B cell (primary cell): ENCODE data around the gene DNAJA4. TPM values are rescaled to one million over a fixed set of nuclear protein-coding genes. Genes with fewer than 3 reads are reported as not detected.

Source experiments
- ATAC-seq: fragments of 200-7000 bp; cut with Tn5 transposase; one replicate; pipeline ENCODE4 v1.10.0; 2021; ENCODE audit warnings: low read depth, mild to moderate bottlenecking, moderate number of reproducible peaks, moderate library complexity
- CTCF ChIA-PET: fragments of 350-600 bp; sonication (Branson Sonifier 250); formaldehyde crosslinking; loops from one replicate; lab custom pipeline; 2021; ENCODE audit warnings: antibody characterized with exemption, inconsistent platforms; lab: Charles Lee
- POLR2A ChIA-PET: fragments of 350-600 bp; sonication (Branson Sonifier 250); formaldehyde crosslinking; loops from one replicate; lab custom pipeline; 2021; ENCODE audit warnings: antibody characterized with exemption; lab: Charles Lee
- DNase-seq: peaks from one replicate; pipeline ENCODE4 v3.0.0; 2013
- H2AFZ ChIP-seq: 2 replicates; pipeline ENCODE4 v1.6.1; 2012; ENCODE audit warnings: mild to moderate bottlenecking, low read depth, low read length; ENCODE audit not compliant: insufficient read depth, poor library complexity, severe bottlenecking
- H3K27ac ChIP-seq, 2 donors: 1 replicate in 1 of 2; 2 replicates in 1 of 2; pipeline ENCODE4 v1.5.1; 2012 to 2013; ENCODE audit warnings: low read length in 2 of 2, mild to moderate bottlenecking in 2 of 2, moderate library complexity in 1 of 2
- H3K27me3 ChIP-seq, 4 experiments: fragments of 200-600 bp in 1 of 4; sonication (generic) in 1 of 4; replicated peaks in 1 of 4; 1 replicate in 2 of 4; 2 replicates in 2 of 4; pipeline versions ENCODE4 v1.6.1 to v1.7.0; 2013 to 2016; ENCODE audit warnings: low read length in 3 of 4, mild to moderate bottlenecking in 2 of 4, mixed read lengths in 1 of 4, moderate library complexity in 1 of 4; ENCODE audit not compliant: insufficient read depth in 4 of 4, control insufficient read depth in 3 of 4; ENCODE audit errors: control extremely low read depth in 1 of 4
- H3K36me3 ChIP-seq, 2 experiments: replicated peaks in 1 of 2; 1 replicate in 1 of 2; 2 replicates in 1 of 2; pipeline versions ENCODE4 v1.6.1 to v1.7.1; 2013; ENCODE audit warnings: low read length in 1 of 2; ENCODE audit not compliant: insufficient read depth in 2 of 2, control insufficient read depth in 1 of 2; ENCODE audit errors: control extremely low read depth in 1 of 2, extremely low read depth in 1 of 2
- H3K4me1 ChIP-seq, 2 donors: fragments of 200-600 bp in 1 of 2; sonication (generic) in 1 of 2; 1 replicate in 1 of 2; 2 replicates in 1 of 2; pipeline versions ENCODE4 v1.5.1 to v1.6.1; 2013 to 2017; ENCODE audit warnings: low read length in 2 of 2; ENCODE audit not compliant: control insufficient read depth in 2 of 2, insufficient read depth in 2 of 2
- H3K4me2 ChIP-seq: replicated peaks from 2 replicates; pipeline ENCODE3; 2012; ENCODE audit warnings: mild to moderate bottlenecking, low read depth, low read length; ENCODE audit not compliant: poor library complexity, severe bottlenecking
- H3K4me3 ChIP-seq, 5 experiments: fragments of 200-600 bp in 1 of 5; sonication (generic) in 1 of 5; 1 replicate in 3 of 5; 2 replicates in 2 of 5; pipeline versions ENCODE4 v1.5.1 to v1.7.0; 2011 to 2016; ENCODE audit warnings: low read length in 4 of 5, mild to moderate bottlenecking in 4 of 5, low read depth in 2 of 5, control low read depth in 1 of 5, moderate library complexity in 1 of 5; ENCODE audit not compliant: insufficient read depth in 1 of 5; ENCODE audit errors: control extremely low read depth in 1 of 5, extremely low read depth in 1 of 5
- H3K79me2 ChIP-seq: fragments of 200-600 bp; sonication (generic); one replicate; pipeline ENCODE4 v1.6.0; 2016; ENCODE audit warnings: low read length; ENCODE audit not compliant: control insufficient read depth, insufficient read depth
- H3K9ac ChIP-seq: fragments of 200-600 bp; sonication (generic); 2 replicates; pipeline ENCODE4 v1.6.1; 2017; ENCODE audit warnings: mild to moderate bottlenecking, low read length, moderate library complexity
- H3K9me3 ChIP-seq, 3 donors: one replicate each; pipeline versions ENCODE4 v1.6.1 to v1.7.1; 2013; ENCODE audit warnings: low read length in 2 of 3; ENCODE audit not compliant: control insufficient read depth in 2 of 3, insufficient read depth in 1 of 3; ENCODE audit errors: control extremely low read depth in 1 of 3
- H4K20me1 ChIP-seq: 2 replicates; pipeline ENCODE4 v1.6.0; 2012; ENCODE audit warnings: mild to moderate bottlenecking, low read length; ENCODE audit not compliant: insufficient read depth, control insufficient read depth, poor library complexity, severe bottlenecking
- H3K27ac Mint-ChIP-seq: one replicate; pipeline ENCODE4 v1.8.0; 2021; ENCODE audit warnings: mixed read lengths
- H3K27me3 Mint-ChIP-seq: one replicate; pipeline ENCODE4 v1.8.0; 2021; ENCODE audit warnings: mixed read lengths
- H3K4me1 Mint-ChIP-seq: one replicate; pipeline ENCODE4 v1.8.0; 2021; ENCODE audit warnings: mixed read lengths
- H3K4me3 Mint-ChIP-seq: one replicate; pipeline ENCODE4 v1.8.0; 2021; ENCODE audit warnings: mixed read lengths
- H3K9me3 Mint-ChIP-seq: one replicate; pipeline ENCODE4 v1.8.0; 2022; ENCODE audit warnings: mixed read lengths; ENCODE audit not compliant: insufficient read depth
- EZH2 ChIP-seq: IDR thresholded peaks from 2 replicates; pipeline ENCODE4 v1.6.1; 2012; ENCODE audit warnings: borderline replicate concordance, low read depth, mild to moderate bottlenecking, moderate library complexity, low read length; ENCODE audit not compliant: insufficient read depth, poor library complexity, severe bottlenecking
- WGBS: methylation state at CpG from one replicate; pipeline ENCODE4 v1.1.5; 2013; ENCODE audit warnings: missing lambda C conversion rate; ENCODE audit not compliant: insufficient coverage; 5-methylcytosine and 5-hydroxymethylcytosine counted together
- intact Hi-C: fragments of 100-400 bp; cut with micrococcal nuclease; formaldehyde crosslinking; loops from one replicate; pipeline ENCODE4 v1.10.0; 2022
- polyA plus RNA-seq: library from polyadenylated mRNA; depleted of rRNA; stranded (reverse); fragments of >200 nt; gene quantifications from 2 replicates; pipeline ENCODE4 v1.2.3, GENCODE V29; 2012
- total RNA-seq, 2 donors: library from RNA; stranded (reverse); fragments of 120-200 nt in 1 of 2; gene quantifications; 1 replicate in 1 of 2; 2 replicates in 1 of 2; pipeline versions ENCODE4 v1.2.3 to v1.2.4, GENCODE V29; 2013 to 2022
- TF ChIP-seq, protein P1 (sequence below): fragments of 200-600 bp; IDR thresholded peaks from one replicate; pipeline ENCODE4 v1.8.0; 2022; ENCODE audit warnings: antibody characterized with exemption, mild to moderate bottlenecking

The DNAJA4 gene
- total and polyA plus RNA-seq, 2 donors (not counting 1 experiment from before 2014, with no cell fraction given) = 13.2 to 20.0 TPM

DNA sequence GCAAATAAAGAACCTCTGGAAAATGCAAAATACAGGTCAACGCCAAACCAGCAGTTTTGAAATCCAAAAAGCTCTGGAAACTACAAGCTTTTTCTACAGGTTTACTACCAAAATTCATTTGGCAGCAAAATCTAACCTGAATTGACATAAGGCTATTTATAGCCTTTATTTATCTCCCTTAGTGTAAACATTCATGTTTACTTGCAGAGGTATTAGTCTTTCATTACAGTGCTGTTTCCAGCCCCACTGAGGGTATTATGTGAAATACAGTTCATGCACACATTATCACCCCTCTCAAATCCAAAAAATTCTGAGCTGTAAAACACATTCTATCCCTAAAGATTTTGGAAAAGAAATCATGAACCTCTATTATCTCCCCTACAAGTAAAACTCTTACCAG, 27.9 kb downstream of the DNAJA4 start:
- Histone ChIP-seq H3K4me3 (no peak overlapping the region), H3K27ac (no peak overlapping the region), H3K4me1 (no peaks in the 10 kb centered on the region), H4K20me1 (no peaks in the 10 kb centered on the region), H3K79me2 (peaks cover 19% of the 10 kb centered on the region), H2AFZ (no peak overlapping the region), H3K4me2 (no peak overlapping the region), H3K9ac (no peak overlapping the region), H3K9me3 (no peaks in the 10 kb centered on the region), H3K36me3 (peaks cover 2 to 22% of the 10 kb centered on the region in 2 experiments), H3K27me3 (no peaks in the 10 kb centered on the region)
- Mint-ChIP-seq H3K27me3 (no peaks in the 10 kb centered on the region), H3K4me1 (peaks cover 2% of the 10 kb centered on the region), H3K27ac (no peak overlapping the region), H3K9me3 (no peaks in the 10 kb centered on the region), H3K4me3 (no peak overlapping the region)
- ChIA-PET CTCF (no interaction called here), POLR2A (no interaction called here)
- intact Hi-C loops = loop anchor here (10.0 kb wide), 1 partner anchor 463 kb away; no protein-coding TSS in a partner anchor
- DNase-seq (no peak), ATAC-seq (no peak)
- 100% methylated on average over 1 of the region's 1 CpG for WGBS
- TF ChIP-seq EZH2 = no peak
- TF ChIP-seq, protein P1, sequence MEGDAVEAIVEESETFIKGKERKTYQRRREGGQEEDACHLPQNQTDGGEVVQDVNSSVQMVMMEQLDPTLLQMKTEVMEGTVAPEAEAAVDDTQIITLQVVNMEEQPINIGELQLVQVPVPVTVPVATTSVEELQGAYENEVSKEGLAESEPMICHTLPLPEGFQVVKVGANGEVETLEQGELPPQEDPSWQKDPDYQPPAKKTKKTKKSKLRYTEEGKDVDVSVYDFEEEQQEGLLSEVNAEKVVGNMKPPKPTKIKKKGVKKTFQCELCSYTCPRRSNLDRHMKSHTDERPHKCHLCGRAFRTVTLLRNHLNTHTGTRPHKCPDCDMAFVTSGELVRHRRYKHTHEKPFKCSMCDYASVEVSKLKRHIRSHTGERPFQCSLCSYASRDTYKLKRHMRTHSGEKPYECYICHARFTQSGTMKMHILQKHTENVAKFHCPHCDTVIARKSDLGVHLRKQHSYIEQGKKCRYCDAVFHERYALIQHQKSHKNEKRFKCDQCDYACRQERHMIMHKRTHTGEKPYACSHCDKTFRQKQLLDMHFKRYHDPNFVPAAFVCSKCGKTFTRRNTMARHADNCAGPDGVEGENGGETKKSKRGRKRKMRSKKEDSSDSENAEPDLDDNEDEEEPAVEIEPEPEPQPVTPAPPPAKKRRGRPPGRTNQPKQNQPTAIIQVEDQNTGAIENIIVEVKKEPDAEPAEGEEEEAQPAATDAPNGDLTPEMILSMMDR = no peak

DNA sequence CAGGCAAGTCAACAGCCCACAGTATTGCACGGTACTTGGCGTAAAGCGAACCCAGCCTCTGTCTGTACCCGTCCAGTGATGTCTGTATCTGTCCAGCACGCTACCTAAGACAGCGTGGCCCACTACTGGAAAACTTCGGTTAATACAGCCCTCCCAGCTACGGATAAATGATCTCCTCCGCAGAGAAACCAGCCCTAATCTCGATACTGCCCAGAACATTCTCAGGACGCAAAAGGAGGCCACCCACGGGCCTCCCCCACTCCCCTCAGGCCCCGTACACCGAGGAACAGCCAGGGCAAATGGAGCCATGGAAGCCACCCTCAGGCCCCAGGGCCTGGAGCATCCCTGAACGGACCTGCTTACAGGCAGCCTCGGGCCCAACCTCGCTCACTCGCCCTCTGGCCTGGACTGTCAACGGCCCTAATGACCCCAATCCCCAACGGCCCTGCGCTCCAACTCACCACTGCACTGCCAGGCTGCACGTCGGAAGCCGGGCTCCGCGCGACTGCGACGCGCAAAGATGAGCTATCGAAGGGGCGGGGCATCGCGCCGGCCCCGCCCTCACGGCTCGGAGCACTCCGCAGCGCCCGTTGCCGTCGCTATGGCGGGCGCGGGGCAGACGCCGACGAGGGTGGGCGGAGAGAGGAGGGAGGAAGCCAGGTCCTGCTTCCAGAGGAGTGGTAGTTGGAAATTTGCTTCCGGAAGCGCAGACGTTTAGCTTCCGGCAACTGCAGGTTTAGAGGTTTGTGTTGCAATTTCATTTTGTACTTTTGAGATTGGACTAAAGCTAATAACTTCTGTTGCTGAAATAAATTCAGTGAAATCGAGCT, 35.0 kb downstream of the DNAJA4 start, which contains the start of gene SKIC8:
SKIC8 (minus strand) TSS at position 509 of the 830 bp plus-strand sequence. CDS start 3,923 bp downstream, outside the sequence.
- H3K36me3 ChIP-seq = no peaks in the 10 kb centered on the region
- H3K9ac ChIP-seq = peak within 1 kb of the TSS; percentile 88
- peak; percentile 98 for ATAC-seq
- H3K27ac Mint-ChIP-seq = peak within 1 kb of the TSS; percentile 93
- H3K9me3 ChIP-seq = no peaks in the 10 kb centered on the region
- H3K27me3 ChIP-seq = peaks cover 0 to 2% (median 0%) of the 10 kb centered on the region in 4 experiments
- peaks cover 28% of the 10 kb centered on the region for H3K79me2 ChIP-seq
- peak within 1 kb of the TSS; percentile 82 for H3K4me2 ChIP-seq
- H3K27me3 Mint-ChIP-seq = no peaks in the 10 kb centered on the region
- H3K4me3 ChIP-seq = peak within 1 kb of the TSS; percentile 64 to 85 (median 75)
- H3K4me3 Mint-ChIP-seq = peak within 1 kb of the TSS; percentile 100
- H2AFZ ChIP-seq = peak within 1 kb of the TSS; percentile 85
- peak within 1 kb of the TSS; percentile 41 to 74 for H3K27ac ChIP-seq
- CTCF ChIA-PET = interaction anchor here (0.7 to 1.9 kb wide), 5 partner anchors 9 to 236 kb away, joined by 3 to 8 read pairs (median 3); no protein-coding TSS in a partner anchor
- H3K4me1 ChIP-seq = peaks cover 10 to 11% of the 10 kb centered on the region in 2 donors
- intact Hi-C loops = loop anchor here (1.0 to 10.0 kb wide), 4 partner anchors 35 to 455 kb away; partner anchors contain the start of genes DNAJA4, IREB2 and PSMA4
- peaks cover 21% of the 10 kb centered on the region for H3K4me1 Mint-ChIP-seq
- H4K20me1 ChIP-seq = no peaks in the 10 kb centered on the region
- no peaks in the 10 kb centered on the region for H3K9me3 Mint-ChIP-seq
- no peak for TF ChIP-seq EZH2
- TF ChIP-seq, protein P1 = no peak
- POLR2A ChIA-PET = interaction anchor here (0.6 to 1.0 kb wide), 6 partner anchors 13 to 457 kb away, joined by 3 to 4 read pairs (median 3); partner anchors contain the start of genes DNAJA4 and IREB2
- DNase-seq = peak; percentile 94
- WGBS = under 1% methylated on average over 54 of the region's 55 CpGs
